A673 (cell line): ENCODE measurements around the gene LMCD1. TPM values are rescaled to one million over a fixed set of nuclear protein-coding genes. Genes with fewer than 3 reads are reported as not detected.

ENCODE experiments used
- BruUV-seq: library from RNA; stranded (reverse); fragments of 400-500 nt; replicated peaks from 2 replicates; lab custom pipeline; 2021; lab: Mats Ljungman, UMichigan
- CTCF ChIA-PET: fragments of 300-600 bp; sonication (Branson Sonifier 250); formaldehyde crosslinking; loops from one replicate; lab custom pipeline; 2022; ENCODE audit warnings: antibody characterized with exemption; lab: Charles Lee
- POLR2A ChIA-PET: fragments of 300-600 bp; sonication (Branson Sonifier 250); formaldehyde crosslinking; loops from one replicate; lab custom pipeline; 2022; ENCODE audit warnings: antibody characterized with exemption; ENCODE audit not compliant: low non-redundant PET; lab: Charles Lee
- DNase-seq: peaks from one replicate; pipeline ENCODE4 v3.0.0-alpha.2; 2015; ENCODE audit warnings: low spot score
- H3K27ac ChIP-seq: fragments of 200-600 bp; sonication (generic); 2 replicates; pipeline ENCODE4 v1.5.1; 2016; ENCODE audit warnings: mixed run types, low read depth, mild to moderate bottlenecking, mixed read lengths, antibody characterized with exemption, low read length; ENCODE audit not compliant: poor library complexity, severe bottlenecking
- H3K27me3 ChIP-seq: fragments of 200-600 bp; sonication (generic); replicated peaks from 2 replicates; pipeline ENCODE4 v1.6.1; 2017; ENCODE audit warnings: mixed run types, low read depth, mild to moderate bottlenecking, mixed read lengths, antibody characterized with exemption, low read length; ENCODE audit not compliant: insufficient read depth, poor library complexity
- H3K36me3 ChIP-seq: fragments of 200-600 bp; sonication (generic); 2 replicates; pipeline ENCODE4 v1.6.1; 2016; ENCODE audit warnings: mixed run types, mild to moderate bottlenecking, mixed read lengths, antibody characterized with exemption, low read length; ENCODE audit not compliant: insufficient read depth, poor library complexity, severe bottlenecking
- H3K4me1 ChIP-seq: fragments of 200-600 bp; sonication (generic); 2 replicates; pipeline ENCODE4 v1.6.1; 2017; ENCODE audit warnings: mixed run types, mild to moderate bottlenecking, mixed read lengths, antibody characterized with exemption, low read length; ENCODE audit not compliant: insufficient read depth, poor library complexity, severe bottlenecking
- H3K4me3 ChIP-seq: fragments of 200-600 bp; sonication (generic); 2 replicates; pipeline ENCODE4 v1.5.1; 2016; ENCODE audit warnings: low read depth, mixed run types, mild to moderate bottlenecking, mixed read lengths, low read length; ENCODE audit not compliant: poor library complexity, severe bottlenecking
- H3K9me3 ChIP-seq: fragments of 200-600 bp; sonication (generic); 2 replicates; pipeline ENCODE4 v1.6.1; 2016; ENCODE audit warnings: mixed run types, low read depth, mild to moderate bottlenecking, mixed read lengths, antibody characterized with exemption, low read length; ENCODE audit not compliant: poor library complexity, severe bottlenecking
- EZH2 ChIP-seq: fragments of 200-600 bp; sonication (generic); IDR thresholded peaks from 2 replicates; pipeline ENCODE4 v1.6.1; 2017; ENCODE audit warnings: borderline replicate concordance, low read depth, mild to moderate bottlenecking, mixed read lengths, antibody characterized with exemption, low read length; ENCODE audit not compliant: poor library complexity, severe bottlenecking
- intact Hi-C: fragments of 100-400 bp; cut with micrococcal nuclease; formaldehyde crosslinking; loops from one replicate; pipeline ENCODE4 v1.10.0; 2022; ENCODE audit not compliant: unreplicated experiment
- total RNA-seq: library from RNA; stranded (reverse); gene quantifications from 2 replicates; pipeline ENCODE4 v1.2.3, GENCODE V29; 2021
- TF ChIP-seq, protein P1 (sequence below): fragments of 300-800, 200-600 bp; sonication (generic); conservative IDR thresholded peaks from 2 replicates; pipeline ENCODE4 v1.5.1; 2017; ENCODE audit warnings: low read depth, mild to moderate bottlenecking, antibody characterized with exemption, low read length, moderate library complexity, mixed read lengths

Gene LMCD1
- total RNA-seq, 1 experiment from 2014 or later = 4.3 TPM

DNA sequence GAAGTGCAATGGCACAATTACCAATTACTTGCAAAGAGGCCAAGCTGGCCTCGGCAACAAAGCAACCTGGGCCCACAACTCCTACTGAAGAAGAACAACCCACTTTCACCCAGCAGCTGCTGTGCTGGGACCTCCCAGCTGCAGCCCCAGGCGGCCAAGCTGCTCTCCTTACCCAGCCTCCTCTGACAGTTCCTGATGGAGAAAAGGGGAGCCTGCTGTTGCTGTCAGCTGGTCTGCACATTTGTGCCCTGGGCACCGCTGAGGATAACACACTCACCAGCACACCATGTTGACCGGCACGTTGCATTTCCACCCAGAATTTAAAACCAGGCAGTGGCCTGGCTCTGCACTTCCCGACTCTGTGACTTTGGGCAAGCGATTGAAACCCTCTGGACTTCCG, 109.3 kb downstream of the LMCD1 start:
- no peak overlapping the region for H3K4me3 ChIP-seq
- no peak for TF ChIP-seq EZH2
- TF ChIP-seq, protein P1, sequence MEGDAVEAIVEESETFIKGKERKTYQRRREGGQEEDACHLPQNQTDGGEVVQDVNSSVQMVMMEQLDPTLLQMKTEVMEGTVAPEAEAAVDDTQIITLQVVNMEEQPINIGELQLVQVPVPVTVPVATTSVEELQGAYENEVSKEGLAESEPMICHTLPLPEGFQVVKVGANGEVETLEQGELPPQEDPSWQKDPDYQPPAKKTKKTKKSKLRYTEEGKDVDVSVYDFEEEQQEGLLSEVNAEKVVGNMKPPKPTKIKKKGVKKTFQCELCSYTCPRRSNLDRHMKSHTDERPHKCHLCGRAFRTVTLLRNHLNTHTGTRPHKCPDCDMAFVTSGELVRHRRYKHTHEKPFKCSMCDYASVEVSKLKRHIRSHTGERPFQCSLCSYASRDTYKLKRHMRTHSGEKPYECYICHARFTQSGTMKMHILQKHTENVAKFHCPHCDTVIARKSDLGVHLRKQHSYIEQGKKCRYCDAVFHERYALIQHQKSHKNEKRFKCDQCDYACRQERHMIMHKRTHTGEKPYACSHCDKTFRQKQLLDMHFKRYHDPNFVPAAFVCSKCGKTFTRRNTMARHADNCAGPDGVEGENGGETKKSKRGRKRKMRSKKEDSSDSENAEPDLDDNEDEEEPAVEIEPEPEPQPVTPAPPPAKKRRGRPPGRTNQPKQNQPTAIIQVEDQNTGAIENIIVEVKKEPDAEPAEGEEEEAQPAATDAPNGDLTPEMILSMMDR = no peak
- no peaks in the 10 kb centered on the region for H3K36me3 ChIP-seq
- H3K27ac ChIP-seq = no peak overlapping the region
- no peaks in the 10 kb centered on the region for H3K4me1 ChIP-seq
- DNase-seq = no peak
- POLR2A ChIA-PET = no interaction called here
- no peaks in the 10 kb centered on the region for H3K27me3 ChIP-seq
- intact Hi-C loops = no loop called here
- CTCF ChIA-PET = interaction anchor here (0.5 kb wide), 1 partner anchor 11 kb away, joined by 12 read pairs; no protein-coding TSS in a partner anchor
- no TSS peak for BruUV-seq
- H3K9me3 ChIP-seq = no peaks in the 10 kb centered on the region

DNA sequence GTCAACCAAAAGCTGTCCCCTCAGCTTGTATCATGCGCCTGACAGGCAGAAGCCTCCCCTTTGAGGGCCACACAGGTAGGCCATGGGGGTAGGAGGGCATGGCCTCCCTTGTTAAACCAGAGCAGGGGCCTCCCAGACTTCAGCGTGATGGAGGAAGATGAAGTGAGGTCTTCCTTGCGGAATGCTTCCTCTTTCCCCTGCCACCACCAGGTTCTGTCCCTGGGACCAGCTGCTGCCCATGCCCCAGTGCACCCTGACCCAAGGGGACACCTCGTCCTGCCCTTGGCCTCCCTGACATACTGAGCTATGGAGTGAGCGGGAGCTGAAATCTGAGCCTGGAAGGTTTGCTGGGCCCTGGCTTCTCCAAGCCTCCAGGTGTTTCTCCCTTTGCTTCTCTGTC, 116.3 kb downstream of the LMCD1 start:
- POLR2A ChIA-PET = no interaction called here
- TF ChIP-seq EZH2 = no peak
- TF ChIP-seq, protein P1 = no peak
- H3K4me1 ChIP-seq = no peaks in the 10 kb centered on the region
- no peaks in the 10 kb centered on the region for H3K9me3 ChIP-seq
- no peak overlapping the region for H3K27ac ChIP-seq
- no peaks in the 10 kb centered on the region for H3K27me3 ChIP-seq
- H3K36me3 ChIP-seq = no peaks in the 10 kb centered on the region
- CTCF ChIA-PET = no interaction called here
- DNase-seq = no peak
- BruUV-seq = no TSS peak
- H3K4me3 ChIP-seq = no peak overlapping the region
- intact Hi-C loops = no loop called here

DNA sequence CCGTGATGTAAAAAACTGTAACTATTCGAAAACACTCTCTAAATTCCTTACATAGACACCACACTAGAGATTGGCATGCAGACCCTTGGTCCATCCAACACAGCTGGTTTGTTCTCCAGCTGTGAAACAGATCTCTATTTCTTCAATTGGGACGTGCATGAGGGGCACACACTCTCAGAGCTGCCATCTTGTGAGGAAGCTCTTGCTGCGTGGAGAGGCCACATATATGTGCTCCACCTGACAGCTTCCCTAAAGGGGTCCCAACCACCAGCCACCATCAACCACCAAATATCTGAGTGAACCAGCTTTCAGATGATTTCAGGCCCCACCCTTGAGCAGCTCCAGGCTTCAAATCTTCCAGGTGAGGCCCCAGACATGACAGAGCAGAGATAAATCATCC, 117.3 kb downstream of the LMCD1 start:
- no peak overlapping the region for H3K27ac ChIP-seq
- H3K36me3 ChIP-seq = no peaks in the 10 kb centered on the region
- BruUV-seq = no TSS peak
- H3K4me1 ChIP-seq = no peaks in the 10 kb centered on the region
- no peaks in the 10 kb centered on the region for H3K9me3 ChIP-seq
- H3K4me3 ChIP-seq = no peak overlapping the region
- no peak for DNase-seq
- CTCF ChIA-PET = no interaction called here
- intact Hi-C loops = no loop called here
- POLR2A ChIA-PET = no interaction called here
- H3K27me3 ChIP-seq = no peaks in the 10 kb centered on the region
- TF ChIP-seq EZH2 = no peak
- TF ChIP-seq, protein P1 = no peak
